ENCODE data around the gene CCDC148. TPM values are rescaled to one million over a fixed set of nuclear protein-coding genes. Genes with fewer than 3 reads are reported as not detected.

The CCDC148 gene
- total RNA-seq, 1 donor from 2014 or later: 2.4 TPM

DNA sequence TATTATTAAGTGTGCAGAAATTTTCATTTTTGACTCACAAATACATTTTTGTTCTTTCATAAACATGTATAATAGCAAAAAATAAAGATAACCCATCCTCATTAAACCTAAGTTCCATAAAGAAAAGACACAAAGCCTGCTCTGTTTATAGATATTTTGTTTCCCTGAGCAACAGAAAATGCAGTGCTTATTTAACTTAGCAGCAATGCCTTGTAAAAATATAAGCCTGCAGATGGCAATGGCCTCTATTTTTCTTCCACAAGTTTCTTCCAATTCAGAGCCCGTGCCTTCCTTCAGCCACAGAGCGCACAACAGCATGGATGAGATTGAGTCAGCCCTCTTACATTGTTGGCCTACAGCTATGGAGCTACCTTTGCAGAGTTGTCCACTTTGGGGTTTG is 43.8 kb upstream of the CCDC148 start:
- peaks cover 7% of the 10 kb centered on the region for H4K20me1 ChIP-seq (ENCODE audit: insufficient read depth, low read length)
- no peak overlapping the region for H2AFZ ChIP-seq (ENCODE audit: low read depth, low read length)
- H3K9me3 Mint-ChIP-seq (ENCODE audit: unreplicated experiment): no peaks in the 10 kb centered on the region
- H3K36me3 Mint-ChIP-seq (ENCODE audit: low read depth, unreplicated experiment): no peaks in the 10 kb centered on the region
- no peak for FAIRE-seq
- DNase-seq (ENCODE audit: low read depth): no peak
- no peak overlapping the region for H3K4me3 ChIP-seq (ENCODE audit: insufficient read depth, low read depth, low read length)
- no peaks in the 10 kb centered on the region for H3K27me3 ChIP-seq (ENCODE audit: insufficient read depth, low read length)
- peaks cover 53% of the 10 kb centered on the region for H3K79me2 ChIP-seq (ENCODE audit: insufficient read depth, low read length)
- no peaks in the 10 kb centered on the region for H3K9me3 ChIP-seq (ENCODE audit: insufficient read depth, low read depth, low read length)
- no peaks in the 10 kb centered on the region for H3K27me3 Mint-ChIP-seq (ENCODE audit: low read depth, unreplicated experiment)
- H3K9ac ChIP-seq (ENCODE audit: low read length): no peak overlapping the region
- peaks cover 11% of the 10 kb centered on the region for H3K4me1 ChIP-seq (ENCODE audit: insufficient read depth, low read length)
- H3K4me3 Mint-ChIP-seq (ENCODE audit: unreplicated experiment): no peak overlapping the region
- no peak overlapping the region for H3K27ac Mint-ChIP-seq (ENCODE audit: unreplicated experiment)
- no peaks in the 10 kb centered on the region for H3K36me3 ChIP-seq (ENCODE audit: insufficient read depth, low read length)
- no peak overlapping the region for H3K4me2 ChIP-seq (ENCODE audit: low read length)
- no peak overlapping the region for H3K27ac ChIP-seq (ENCODE audit: low read depth, low read length)
- peaks cover 59% of the 10 kb centered on the region for H3K4me1 Mint-ChIP-seq (ENCODE audit: low read depth, unreplicated experiment)
- TF ChIP-seq, protein P1, sequence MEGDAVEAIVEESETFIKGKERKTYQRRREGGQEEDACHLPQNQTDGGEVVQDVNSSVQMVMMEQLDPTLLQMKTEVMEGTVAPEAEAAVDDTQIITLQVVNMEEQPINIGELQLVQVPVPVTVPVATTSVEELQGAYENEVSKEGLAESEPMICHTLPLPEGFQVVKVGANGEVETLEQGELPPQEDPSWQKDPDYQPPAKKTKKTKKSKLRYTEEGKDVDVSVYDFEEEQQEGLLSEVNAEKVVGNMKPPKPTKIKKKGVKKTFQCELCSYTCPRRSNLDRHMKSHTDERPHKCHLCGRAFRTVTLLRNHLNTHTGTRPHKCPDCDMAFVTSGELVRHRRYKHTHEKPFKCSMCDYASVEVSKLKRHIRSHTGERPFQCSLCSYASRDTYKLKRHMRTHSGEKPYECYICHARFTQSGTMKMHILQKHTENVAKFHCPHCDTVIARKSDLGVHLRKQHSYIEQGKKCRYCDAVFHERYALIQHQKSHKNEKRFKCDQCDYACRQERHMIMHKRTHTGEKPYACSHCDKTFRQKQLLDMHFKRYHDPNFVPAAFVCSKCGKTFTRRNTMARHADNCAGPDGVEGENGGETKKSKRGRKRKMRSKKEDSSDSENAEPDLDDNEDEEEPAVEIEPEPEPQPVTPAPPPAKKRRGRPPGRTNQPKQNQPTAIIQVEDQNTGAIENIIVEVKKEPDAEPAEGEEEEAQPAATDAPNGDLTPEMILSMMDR (IDR thresholded peaks at IDR 0.05; ENCODE audit: insufficient read depth, low read depth, low read length): no peak
- TF ChIP-seq EZH2 (IDR thresholded peaks at IDR 0.05; ENCODE audit: insufficient read depth, low read length): no peak

- no peaks in the 10 kb centered on the region for H3K9me3 ChIP-seq (ENCODE audit: insufficient read depth, low read depth, low read length)
- no peak overlapping the region for H3K4me3 ChIP-seq (ENCODE audit: insufficient read depth, low read depth, low read length)
- DNase-seq (ENCODE audit: low read depth) (no peak), FAIRE-seq (no peak)
- H3K27me3 ChIP-seq (ENCODE audit: insufficient read depth, low read length): no peaks in the 10 kb centered on the region
- H3K27ac Mint-ChIP-seq (ENCODE audit: unreplicated experiment): no peak overlapping the region
- no peaks in the 10 kb centered on the region for H3K9me3 Mint-ChIP-seq (ENCODE audit: unreplicated experiment)
- H3K4me2 ChIP-seq (ENCODE audit: low read length): no peak overlapping the region
- H3K79me2 ChIP-seq (ENCODE audit: insufficient read depth, low read length): peaks cover 45% of the 10 kb centered on the region
- H3K4me3 Mint-ChIP-seq (ENCODE audit: unreplicated experiment): no peak overlapping the region
- no peak overlapping the region for H2AFZ ChIP-seq (ENCODE audit: low read depth, low read length)
- H3K4me1 Mint-ChIP-seq (ENCODE audit: low read depth, unreplicated experiment): peaks cover 61% of the 10 kb centered on the region
- peaks cover 7% of the 10 kb centered on the region for H4K20me1 ChIP-seq (ENCODE audit: insufficient read depth, low read length)
- peaks cover 11% of the 10 kb centered on the region for H3K4me1 ChIP-seq (ENCODE audit: insufficient read depth, low read length)
- no peak overlapping the region for H3K27ac ChIP-seq (ENCODE audit: low read depth, low read length)
- no peaks in the 10 kb centered on the region for H3K36me3 Mint-ChIP-seq (ENCODE audit: low read depth, unreplicated experiment)
- H3K36me3 ChIP-seq (ENCODE audit: insufficient read depth, low read length): no peaks in the 10 kb centered on the region
- no peak overlapping the region for H3K9ac ChIP-seq (ENCODE audit: low read length)
- no peaks in the 10 kb centered on the region for H3K27me3 Mint-ChIP-seq (ENCODE audit: low read depth, unreplicated experiment)
- TF ChIP-seq, protein P1 (IDR thresholded peaks at IDR 0.05; ENCODE audit: insufficient read depth, low read depth, low read length): no peak
- no peak for TF ChIP-seq EZH2 (IDR thresholded peaks at IDR 0.05; ENCODE audit: insufficient read depth, low read length)
These were observed 42.8 kb upstream of the CCDC148 start for GRCh38 chr2:158499383-158499782.

DNA sequence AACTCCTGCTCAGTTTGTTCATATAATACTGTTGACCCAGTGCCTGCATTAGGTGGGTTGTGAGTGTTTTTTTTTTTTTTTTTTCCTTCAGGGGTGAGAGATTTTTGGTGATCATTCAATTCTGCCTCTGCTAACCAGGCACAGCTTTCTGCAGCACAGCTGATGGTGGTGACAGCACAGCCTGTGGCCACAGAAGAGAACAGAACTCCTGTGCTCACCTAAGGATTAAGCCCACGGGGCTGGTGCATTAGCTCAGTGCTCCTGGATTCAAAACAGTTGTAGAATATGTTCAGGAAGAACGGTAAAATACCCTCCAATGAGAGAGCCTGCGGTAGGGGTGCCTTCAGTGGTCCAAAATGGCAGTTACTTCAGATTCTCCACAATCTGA is 42.2 kb upstream of the CCDC148 start:
- no peak overlapping the region for H3K4me3 Mint-ChIP-seq (ENCODE audit: unreplicated experiment)
- H3K27ac Mint-ChIP-seq (ENCODE audit: unreplicated experiment): no peak overlapping the region
- H3K9me3 ChIP-seq (ENCODE audit: insufficient read depth, low read depth, low read length): no peaks in the 10 kb centered on the region
- H4K20me1 ChIP-seq (ENCODE audit: insufficient read depth, low read length): peaks cover 8% of the 10 kb centered on the region
- no peak overlapping the region for H2AFZ ChIP-seq (ENCODE audit: low read depth, low read length)
- H3K4me2 ChIP-seq (ENCODE audit: low read length): no peak overlapping the region
- FAIRE-seq (no peak), DNase-seq (ENCODE audit: low read depth) (no peak)
- peaks cover 41% of the 10 kb centered on the region for H3K79me2 ChIP-seq (ENCODE audit: insufficient read depth, low read length)
- H3K4me3 ChIP-seq (ENCODE audit: insufficient read depth, low read depth, low read length): no peak overlapping the region
- H3K4me1 ChIP-seq (ENCODE audit: insufficient read depth, low read length): peaks cover 11% of the 10 kb centered on the region
- no peaks in the 10 kb centered on the region for H3K27me3 ChIP-seq (ENCODE audit: insufficient read depth, low read length)
- no peak overlapping the region for H3K27ac ChIP-seq (ENCODE audit: low read depth, low read length)
- H3K27me3 Mint-ChIP-seq (ENCODE audit: low read depth, unreplicated experiment): no peaks in the 10 kb centered on the region
- no peak overlapping the region for H3K9ac ChIP-seq (ENCODE audit: low read length)
- peaks cover 59% of the 10 kb centered on the region for H3K4me1 Mint-ChIP-seq (ENCODE audit: low read depth, unreplicated experiment)
- H3K36me3 ChIP-seq (ENCODE audit: insufficient read depth, low read length): no peaks in the 10 kb centered on the region
- H3K36me3 Mint-ChIP-seq (ENCODE audit: low read depth, unreplicated experiment): no peaks in the 10 kb centered on the region
- H3K9me3 Mint-ChIP-seq (ENCODE audit: unreplicated experiment): no peaks in the 10 kb centered on the region
- no peak for TF ChIP-seq EZH2 (IDR thresholded peaks at IDR 0.05; ENCODE audit: insufficient read depth, low read length)
- TF ChIP-seq, protein P1 (IDR thresholded peaks at IDR 0.05; ENCODE audit: insufficient read depth, low read depth, low read length): no peak
